C4-2B (cell line): Measurements from ENCODE around the gene RAVER2.

Source experiments
- H3K27ac ChIP-seq: fragments of 450-650 bp; 2 replicates; pipeline ENCODE4 v1.5.1; 2017
- ZFX ChIP-seq: fragments of 450-650 bp; IDR thresholded peaks from 2 replicates; pipeline ENCODE4 v1.6.1; 2017
- TF ChIP-seq, protein P1 (sequence below): fragments of 450-650 bp; conservative IDR thresholded peaks from 2 replicates; pipeline ENCODE4 v1.5.1; 2017; ENCODE audit warnings: mild to moderate bottlenecking

The RAVER2 gene

DNA sequence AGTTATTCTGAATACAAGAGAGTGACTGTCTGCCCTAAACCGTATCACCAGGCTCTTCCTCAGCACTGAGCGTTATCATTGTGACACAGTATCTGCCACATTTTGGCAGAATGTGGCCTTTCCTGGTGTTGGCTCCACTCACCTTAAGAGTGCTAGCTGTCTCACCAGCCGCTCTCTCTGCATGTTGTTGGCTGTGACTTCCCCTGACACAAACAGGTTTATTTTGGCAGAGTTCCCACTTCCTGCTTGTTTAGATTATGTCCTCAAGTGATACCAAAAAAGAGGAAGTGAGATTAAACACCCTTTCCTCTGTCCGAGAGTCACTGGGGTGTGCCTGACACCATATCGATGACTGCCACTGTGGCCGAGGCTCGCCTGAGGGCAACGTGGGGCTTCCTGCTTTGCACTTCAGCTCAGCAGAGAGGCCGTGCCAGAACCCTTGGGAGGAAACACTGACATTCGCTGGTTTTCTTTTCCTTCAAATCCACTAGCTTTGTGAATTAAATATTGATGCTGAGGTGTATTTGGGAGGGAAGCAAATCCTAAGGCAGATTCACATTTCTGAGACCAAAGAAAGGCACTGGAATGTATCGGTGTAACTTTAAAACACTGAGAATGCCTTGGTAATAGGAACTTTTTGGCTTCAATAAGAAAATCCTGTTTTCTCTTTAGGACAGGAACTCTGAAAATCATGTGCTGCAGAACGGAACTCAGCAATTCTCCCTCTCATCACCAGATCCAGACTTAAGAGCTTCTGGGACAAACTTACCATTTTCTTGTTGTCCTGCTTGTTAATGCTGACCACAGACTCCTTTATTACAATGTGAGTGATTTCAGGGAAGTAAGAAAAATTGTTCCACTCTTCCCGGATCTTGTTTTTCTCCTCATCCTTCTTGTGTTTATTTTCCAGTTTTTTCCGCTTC lies 119.4 kb downstream of the RAVER2 start:
- no peak overlapping the region for H3K27ac ChIP-seq

DNA sequence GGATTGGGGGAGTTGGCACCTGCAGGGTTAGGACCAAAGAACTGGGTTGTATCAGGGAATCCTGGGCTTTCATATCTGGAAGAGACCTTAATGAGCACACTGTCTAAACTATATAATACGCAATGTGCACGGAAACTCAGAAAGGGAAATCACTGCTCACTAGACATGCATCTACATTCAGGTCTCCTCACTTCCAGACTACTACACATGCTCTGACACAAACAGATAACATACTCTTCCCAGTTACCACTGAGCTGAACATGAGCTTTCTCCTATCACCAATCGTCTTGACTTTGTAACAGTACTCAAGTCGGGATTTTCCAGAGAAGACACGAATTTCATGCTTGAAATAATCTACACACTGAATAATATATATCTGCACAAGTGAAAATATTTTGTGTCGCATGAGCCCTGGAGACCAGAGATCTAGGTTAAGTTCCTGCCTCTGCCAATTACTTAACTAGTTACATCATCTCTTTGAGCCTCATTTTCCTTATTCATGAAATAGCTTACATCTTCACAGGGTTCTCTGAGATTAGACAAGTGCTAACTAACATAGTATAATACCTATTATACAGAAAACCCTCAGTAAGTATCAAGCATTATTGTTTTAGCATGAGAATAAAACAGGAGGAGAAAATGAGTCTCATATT lies 120.4 kb downstream of the RAVER2 start:
- TF ChIP-seq, protein P1, sequence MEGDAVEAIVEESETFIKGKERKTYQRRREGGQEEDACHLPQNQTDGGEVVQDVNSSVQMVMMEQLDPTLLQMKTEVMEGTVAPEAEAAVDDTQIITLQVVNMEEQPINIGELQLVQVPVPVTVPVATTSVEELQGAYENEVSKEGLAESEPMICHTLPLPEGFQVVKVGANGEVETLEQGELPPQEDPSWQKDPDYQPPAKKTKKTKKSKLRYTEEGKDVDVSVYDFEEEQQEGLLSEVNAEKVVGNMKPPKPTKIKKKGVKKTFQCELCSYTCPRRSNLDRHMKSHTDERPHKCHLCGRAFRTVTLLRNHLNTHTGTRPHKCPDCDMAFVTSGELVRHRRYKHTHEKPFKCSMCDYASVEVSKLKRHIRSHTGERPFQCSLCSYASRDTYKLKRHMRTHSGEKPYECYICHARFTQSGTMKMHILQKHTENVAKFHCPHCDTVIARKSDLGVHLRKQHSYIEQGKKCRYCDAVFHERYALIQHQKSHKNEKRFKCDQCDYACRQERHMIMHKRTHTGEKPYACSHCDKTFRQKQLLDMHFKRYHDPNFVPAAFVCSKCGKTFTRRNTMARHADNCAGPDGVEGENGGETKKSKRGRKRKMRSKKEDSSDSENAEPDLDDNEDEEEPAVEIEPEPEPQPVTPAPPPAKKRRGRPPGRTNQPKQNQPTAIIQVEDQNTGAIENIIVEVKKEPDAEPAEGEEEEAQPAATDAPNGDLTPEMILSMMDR, result no peak
- TF ChIP-seq ZFX, result no peak
- H3K27ac ChIP-seq, result no peak overlapping the region

More for the DNA sequence above, 119.4 kb downstream of the RAVER2 start:
- TF ChIP-seq, protein P1, result no peak
- TF ChIP-seq ZFX, result no peak

DNA sequence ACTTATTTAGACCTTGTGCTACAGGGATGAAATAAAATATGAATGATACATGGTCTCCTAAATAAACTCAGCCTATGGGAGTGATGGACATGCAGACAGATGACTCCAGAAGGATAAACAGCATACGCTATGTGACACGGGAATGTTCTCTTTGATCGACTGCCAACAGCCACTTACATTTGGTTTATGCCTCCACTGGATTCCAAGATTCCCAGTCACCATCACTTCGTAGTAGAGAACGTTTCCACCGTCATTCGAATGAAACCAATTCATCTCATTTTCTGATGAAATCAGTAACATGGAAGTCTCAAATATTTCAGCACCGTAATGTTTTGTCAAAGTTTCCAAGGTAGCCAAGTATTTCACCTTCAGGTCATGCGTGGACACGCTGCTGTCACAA lies 121.8 kb downstream of the RAVER2 start:
- H3K27ac ChIP-seq, result no peak overlapping the region
- TF ChIP-seq, protein P1, result no peak
- no peak for TF ChIP-seq ZFX

DNA sequence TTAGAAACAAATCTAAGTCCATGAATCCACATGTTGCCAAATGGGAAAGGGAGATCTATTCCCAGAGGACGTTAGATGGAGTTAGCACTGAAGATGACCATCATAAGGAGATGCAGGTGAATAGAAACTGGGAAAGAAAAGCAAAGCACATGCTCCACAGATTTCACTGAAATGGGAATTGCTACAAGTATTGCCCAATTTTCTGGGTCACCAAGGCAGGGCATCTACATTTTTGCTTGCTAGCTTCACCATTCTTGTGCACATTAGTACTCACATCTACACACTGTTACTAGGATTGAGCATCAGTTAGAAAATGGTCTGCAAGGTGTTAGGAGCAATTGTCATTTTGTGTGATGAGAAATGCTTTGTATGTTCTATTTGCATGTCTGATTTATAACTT lies 122.4 kb downstream of the RAVER2 start:
- TF ChIP-seq, protein P1, result no peak
- no peak for TF ChIP-seq ZFX
- no peak overlapping the region for H3K27ac ChIP-seq

DNA sequence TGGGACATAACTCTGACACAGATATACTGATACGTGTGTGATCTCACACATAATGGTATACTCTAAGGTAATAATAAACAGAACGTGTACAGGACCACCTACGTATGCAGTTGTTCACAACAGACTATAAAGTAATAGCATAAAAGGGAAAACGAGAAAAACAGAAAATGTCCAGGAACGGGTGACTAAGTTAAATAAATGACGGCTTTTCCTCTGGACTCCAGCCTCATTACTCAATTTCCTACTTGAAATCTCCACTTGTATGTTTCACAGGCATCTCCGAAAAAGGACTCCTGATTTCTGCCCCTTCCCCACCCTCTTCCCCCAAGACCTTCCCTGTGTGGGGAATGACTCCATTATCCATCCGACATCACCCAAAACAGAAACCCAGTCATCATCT lies 126.4 kb downstream of the RAVER2 start:
- TF ChIP-seq, protein P1, result no peak
- TF ChIP-seq ZFX, result no peak
- H3K27ac ChIP-seq, result no peak overlapping the region

DNA sequence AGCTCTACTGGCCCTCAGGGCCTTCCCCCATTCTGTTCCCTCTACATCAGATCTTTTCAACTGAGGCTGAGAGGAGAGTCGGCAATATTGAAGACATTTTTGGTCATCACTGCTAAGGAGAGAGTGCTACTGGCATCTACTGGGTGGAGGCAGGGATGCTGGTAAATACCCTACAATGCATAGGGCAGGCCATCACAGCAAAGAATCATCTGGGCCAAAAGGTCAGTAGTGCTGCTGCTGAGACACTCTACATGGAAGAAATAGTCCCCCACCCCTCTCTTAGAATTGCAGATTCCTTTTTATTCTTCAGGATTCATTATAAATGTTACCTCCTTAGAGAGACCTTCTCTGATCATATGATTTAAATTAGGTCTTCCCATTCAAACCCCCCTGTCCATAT lies 127.2 kb downstream of the RAVER2 start:
- no peak overlapping the region for H3K27ac ChIP-seq
- TF ChIP-seq, protein P1, result no peak
- TF ChIP-seq ZFX, result no peak

DNA sequence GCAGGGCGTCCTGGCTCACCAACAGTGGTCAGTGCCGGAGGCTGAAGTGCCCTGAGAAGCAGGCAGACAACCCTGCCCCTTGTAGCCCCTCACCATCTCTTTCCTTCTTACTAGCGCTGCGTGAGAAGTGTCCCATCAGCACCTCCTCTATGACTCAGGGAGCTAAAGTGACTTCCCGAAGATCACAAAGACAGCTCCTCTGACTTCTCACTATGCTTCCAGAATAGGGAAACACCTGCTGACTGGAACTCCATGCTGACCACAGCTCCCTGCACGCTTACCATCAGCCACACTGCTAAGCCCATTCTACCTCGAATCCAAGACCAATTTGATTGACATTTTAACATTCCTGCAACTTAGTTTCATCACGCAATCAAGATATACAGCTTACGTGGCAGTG lies 128.7 kb downstream of the RAVER2 start:
- no peak overlapping the region for H3K27ac ChIP-seq
- TF ChIP-seq, protein P1, result no peak
- no peak for TF ChIP-seq ZFX
